ENCODE measurements around the gene HCFC1.
A peak's percentile ranks its signal among the peaks of the same experiment; 100 is the strongest.

Gene HCFC1
- total RNA-seq: 110 to 176 reads per million in 2 donors

DNA sequence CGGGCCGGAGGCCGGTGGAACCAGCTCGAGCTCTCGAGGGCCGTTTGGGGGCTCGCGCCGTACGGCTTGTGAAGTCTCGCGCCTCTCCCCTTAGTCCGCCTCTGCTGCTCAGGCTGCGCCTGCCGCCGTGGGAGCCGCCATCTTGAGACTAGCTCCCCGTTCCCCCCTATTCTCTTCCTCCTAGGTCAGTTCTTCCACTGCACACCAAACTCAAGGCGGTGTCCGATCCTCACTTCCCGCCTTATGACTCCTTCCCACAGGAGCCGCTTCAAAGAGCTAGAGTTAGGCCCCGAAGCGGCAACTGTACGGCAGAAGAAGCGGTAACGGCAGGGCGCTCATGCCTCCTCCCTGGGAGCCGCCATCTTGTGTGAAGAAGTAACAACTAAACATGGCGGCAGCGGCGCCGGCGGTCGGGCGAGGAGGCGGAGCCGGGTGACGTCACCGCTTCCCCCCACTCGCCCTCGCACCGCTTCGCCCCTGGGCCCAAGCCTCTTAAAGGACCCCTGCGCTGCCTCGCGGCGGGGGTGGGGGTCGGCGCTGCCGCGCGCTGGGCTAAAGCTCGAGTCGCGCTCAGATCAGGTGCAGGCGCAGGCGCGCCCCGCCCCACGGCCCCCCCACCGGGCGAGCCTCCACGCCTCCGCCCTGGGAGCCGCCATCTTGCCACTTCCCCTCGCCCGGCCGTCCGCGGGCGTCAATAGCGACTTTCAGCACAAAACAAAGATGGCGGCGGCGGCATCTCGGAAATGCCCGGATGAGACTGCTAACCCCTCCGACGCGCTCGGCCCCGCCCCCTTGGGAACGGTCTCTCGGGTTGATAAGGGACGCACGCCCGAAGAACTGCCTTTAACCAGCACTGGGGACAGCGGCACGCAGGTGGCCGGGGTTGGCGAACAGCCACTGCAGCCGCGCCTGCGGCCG lies at the start of gene HCFC1:
HCFC1 (minus strand) TSS at position 369 of the 918 bp plus-strand sequence. CDS start 978 bp downstream, outside the sequence.
- peak; percentile 74 to 94 (median 87) for DNase-seq

DNA sequence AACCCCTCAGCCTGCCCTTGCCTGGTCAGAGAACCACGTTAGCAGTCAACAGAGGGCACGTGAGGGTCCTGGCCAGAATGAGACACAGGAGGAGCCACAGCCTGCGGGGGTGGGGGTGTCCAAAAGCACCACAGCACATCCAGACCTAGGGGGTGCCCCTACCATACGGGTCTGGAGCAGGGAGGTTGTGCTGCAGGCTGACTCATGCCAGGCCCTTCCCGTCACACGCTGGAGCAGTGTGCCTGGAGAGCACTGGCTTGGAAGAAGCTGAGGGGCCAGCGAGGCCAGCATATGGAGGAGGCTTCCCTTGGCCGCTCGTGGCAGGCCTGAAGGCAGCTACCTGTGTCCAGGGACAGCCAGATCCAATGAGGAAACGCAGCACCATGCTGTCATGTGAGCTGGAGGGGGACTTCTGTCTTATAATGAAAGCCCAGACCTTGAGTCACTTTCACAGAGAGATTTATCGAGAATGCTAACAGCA lies 49.6 kb upstream of the HCFC1 start:
- peak in 1 of 5 experiments; percentile 10 for DNase-seq

DNA sequence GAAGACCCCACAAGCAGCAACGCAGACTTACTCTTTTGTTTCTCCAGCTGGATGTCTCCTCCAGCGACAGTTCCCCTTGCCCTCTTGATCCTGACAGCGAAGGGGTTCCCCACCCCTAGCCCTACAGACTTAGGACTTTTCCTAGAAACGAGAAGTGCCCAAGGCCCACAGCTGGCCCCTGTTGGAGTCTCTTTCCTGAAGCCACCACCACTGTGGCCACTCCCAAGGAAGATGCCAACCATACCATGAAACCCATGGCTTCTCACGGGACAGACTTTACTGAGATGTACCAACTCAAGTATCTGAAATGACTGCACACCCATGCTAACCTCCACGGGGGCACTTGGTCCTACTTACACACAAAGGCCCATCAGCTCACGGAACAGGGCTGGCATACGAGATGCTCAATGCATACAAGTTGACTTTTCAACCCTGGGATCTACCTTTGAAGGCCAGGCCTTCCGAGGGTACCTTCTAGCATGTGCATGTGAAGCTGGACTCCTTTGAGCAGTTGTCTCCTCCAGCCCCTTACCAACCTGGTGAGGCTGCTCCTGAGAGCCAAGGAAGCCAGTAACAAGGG lies 49.0 kb upstream of the HCFC1 start:
- peak in 1 of 5 experiments; percentile 38 for DNase-seq

GRCh38 chrX:154019633-154020528 lies 48.3 kb upstream of the HCFC1 start, which contains the start of gene IRAK1:
Gene IRAK1, minus strand, starts transcription at chrX:154019902. Its CDS starts 90 bp downstream, at chrX:154019812.
- peak; percentile 23 to 56 (median 37) for DNase-seq

GRCh38 chrX:154019061-154019621 lies 47.5 kb upstream of the HCFC1 start:
- DNase-seq: peak in 1 of 5 experiments; percentile 38

DNA sequence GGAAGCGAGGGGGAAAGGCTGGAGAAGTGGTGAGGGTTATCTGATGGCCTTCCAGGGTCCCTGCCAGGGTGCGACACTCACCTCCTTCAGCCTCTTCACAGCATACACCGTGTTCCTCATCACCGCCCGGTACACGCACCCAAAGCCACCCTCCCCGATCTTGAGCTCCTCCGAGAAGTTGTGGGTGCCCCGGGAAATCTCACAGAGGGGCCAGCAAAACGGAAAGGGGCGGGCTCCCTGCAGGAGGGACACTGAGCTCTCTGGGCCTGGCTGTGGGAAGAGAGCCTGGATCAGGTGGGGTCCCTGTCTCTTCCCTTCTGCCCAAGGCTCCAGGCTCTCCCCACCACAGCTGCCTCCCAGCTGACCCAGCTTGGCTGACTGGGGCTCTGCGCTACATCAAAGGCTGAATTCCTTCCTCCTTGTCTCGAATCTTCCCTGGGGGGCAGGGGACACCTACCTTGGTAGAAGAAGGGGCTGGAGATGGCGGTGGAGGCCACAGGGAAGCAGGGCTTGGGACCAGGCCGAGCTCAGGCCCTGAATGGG lies 47.0 kb upstream of the HCFC1 start:
- DNase-seq: peak in 1 of 5 experiments; percentile 28

DNA sequence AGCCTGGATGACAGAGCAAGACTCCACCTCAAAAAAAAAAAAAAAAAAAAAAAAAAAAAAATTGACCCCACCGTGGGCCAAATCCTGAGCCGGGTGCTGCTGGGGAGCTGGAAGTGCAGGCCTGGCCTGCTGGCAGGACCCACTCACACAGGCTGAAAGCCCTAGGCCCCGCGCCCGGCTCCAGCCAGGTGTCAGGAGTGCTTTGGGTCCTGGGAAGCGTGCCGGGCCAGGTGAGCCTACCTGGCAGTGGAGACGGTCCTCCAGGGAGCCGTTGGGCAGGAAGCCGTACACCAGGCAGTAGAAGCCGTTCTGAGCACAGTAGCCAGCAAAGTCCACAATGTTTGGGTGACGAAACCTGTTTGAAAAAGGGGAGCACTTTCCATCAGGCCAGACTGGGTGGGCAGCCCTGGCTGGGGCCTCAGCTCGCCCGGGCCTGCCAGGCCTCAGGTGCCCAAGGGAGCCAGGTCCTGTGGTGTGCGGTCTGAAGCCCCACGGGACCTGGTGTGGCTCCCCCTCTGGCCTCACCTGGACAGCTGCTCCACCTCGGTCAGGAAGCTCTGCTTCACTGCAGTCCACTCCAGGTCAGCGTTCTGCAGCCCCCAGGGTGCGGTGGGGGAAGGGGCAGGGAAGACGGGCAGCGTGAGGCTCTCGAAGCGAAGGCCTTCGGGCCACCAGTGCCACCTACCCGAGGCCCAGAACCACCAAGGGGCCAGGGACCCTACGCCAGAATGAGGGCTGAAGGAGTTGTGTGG lies 46.3 kb upstream of the HCFC1 start:
- DNase-seq: no peak

GRCh38 chrX:154016366-154017076 lies 44.9 kb upstream of the HCFC1 start:
- DNase-seq: no peak

DNA sequence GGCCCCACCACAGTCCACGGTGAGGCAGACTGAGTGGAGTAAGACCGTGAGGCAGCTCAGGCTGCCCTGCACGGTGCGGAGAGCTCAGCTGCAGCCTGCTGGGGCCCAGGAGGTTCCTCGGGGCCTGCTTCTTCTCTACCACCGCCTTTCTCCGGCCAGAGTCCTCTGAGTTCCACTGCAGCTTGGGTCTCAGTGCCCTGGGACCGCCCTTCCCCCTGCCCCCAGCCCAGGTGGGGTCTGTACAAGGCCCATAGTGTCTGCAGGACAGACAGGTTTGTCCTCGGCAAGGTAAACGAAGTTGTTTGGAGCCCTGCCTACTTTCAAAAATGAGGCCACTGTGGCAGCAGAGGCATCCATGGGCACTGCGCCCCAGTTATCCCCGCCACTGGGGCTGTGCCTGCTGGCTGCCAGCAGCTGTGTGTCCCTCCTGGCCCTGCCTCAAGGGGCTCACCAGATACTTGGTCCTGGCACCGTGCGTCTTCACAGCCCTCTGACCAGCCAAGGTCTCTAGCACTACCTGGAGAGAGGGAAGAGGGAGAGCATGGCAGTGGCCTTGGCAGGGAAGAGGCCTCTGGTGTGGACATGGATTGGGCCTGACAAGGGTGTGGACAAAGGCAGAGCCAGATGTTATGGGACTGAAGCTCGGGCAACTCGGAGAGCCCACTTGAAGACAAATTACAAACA lies 44.1 kb upstream of the HCFC1 start:
- no peak for DNase-seq

DNA sequence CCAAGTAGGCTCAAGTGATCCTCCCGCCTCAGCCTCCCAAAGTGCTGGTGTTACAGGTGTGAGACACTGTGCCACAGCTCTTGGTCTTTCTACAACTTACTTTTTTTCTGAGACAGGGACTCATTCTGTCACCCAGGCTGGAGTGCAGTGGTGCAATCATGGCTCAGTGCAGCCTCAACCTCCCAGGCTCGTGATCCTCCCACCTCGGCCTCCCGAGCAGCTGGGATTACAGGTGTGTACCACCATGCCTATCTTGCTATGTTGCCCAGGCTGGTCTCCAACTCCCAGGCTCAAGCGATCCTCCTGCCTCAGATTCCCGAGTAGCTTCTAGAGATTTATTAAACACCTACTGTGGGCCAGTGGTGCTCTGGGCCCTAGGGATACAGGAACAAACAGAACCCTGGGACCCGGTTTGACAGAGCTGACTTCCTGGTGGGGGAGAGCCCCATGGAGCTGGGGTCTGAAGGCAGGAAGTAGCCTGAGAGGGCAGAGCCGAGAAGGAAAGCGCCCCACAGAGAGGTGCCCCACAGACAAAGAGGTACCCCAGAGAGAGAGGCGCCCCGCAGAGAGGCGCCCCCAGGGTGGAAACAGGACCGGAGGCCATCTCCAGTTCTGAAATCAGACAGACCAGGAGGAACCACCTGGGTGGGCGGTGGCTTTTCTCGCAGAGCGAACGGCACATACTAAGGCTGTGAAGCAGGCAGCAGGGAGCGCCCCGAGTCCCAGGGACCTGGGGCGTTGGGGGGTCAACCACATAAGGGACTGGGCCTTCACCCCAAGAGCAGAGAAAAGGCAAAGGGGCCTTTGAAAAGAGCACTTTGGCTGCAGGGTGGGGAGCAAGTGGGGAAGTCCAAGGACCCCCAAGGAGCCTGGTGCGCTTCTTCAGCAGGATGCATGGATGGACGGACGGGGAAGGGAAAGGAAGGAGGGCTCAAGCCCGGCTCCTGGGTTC lies 43.1 kb upstream of the HCFC1 start:
- DNase-seq: no peak

GRCh38 chrX:154013614-154014360 lies 42.2 kb upstream of the HCFC1 start:
- DNase-seq: peak; percentile 19 to 59 (median 38)

- no peak for DNase-seq
Measured at GRCh38 chrX:154013001-154013421, 41.4 kb upstream of the HCFC1 start.

GRCh38 chrX:154012336-154012991 lies 40.8 kb upstream of the HCFC1 start:
- no peak for DNase-seq

GRCh38 chrX:154011376-154012335 lies 40.0 kb upstream of the HCFC1 start:
- DNase-seq: no peak

DNA sequence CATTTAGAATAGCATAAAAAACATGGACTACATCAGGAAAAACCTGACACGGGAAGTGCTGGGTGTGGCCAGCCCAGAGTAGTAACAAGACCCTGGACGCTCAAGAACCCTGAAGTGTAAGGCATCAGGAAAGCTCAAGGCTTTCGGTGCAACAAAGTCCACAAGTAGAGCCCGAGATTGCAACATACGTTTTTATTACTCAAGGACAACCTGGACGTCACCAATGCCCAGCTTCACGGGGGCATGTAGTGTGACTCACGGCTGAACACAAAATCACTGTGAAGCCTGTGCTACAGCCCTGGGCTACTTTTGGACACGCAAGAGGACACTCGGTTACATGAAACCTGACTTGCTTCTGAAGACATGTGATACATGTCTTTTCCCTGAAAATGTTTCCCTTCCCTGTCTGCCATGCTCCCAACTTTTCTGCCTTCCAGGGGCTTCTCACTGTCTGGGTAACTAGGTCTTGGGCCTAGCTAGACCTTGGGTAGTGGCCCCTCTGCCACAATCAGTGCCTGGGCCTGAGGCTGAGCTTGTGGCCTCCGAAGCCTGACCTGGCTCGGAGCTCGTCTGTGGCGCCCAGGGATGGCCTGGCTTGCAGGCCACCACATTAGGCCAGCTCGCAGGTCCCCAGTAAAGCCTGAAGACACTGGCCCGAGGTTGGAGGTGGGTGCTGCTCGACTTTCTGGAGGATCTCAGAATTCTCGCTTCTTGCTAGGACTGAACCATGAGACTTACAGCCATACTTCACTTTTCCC lies 38.9 kb upstream of the HCFC1 start:
- DNase-seq: no peak
